Left kidney (tissue), 8 donors: ENCODE data around the gene SECTM1. TPM values are rescaled to one million over a fixed set of nuclear protein-coding genes. Genes with fewer than 3 reads are reported as not detected.
"Not testable (repeated sequence)": the region's sequence is repeated elsewhere in the genome, so short reads cannot be mapped to it uniquely, and the experiment has no call there.

Source experiments
- DNase-seq: peaks from one replicate; pipeline ENCODE4 v3.0.0-alpha.2; 2013
- long read RNA-seq, 8 donors: transcript quantifications; one replicate each; lab custom pipeline, GENCODE V29; 2026
- polyA plus RNA-seq: library from polyadenylated mRNA; unstranded; fragments of 120-200 nt; gene quantifications from one replicate; pipeline ENCODE4 v1.2.1, GENCODE V29; 2013; ENCODE audit not compliant: insufficient read length

SECTM1 gene
- 1.3 TPM for polyA plus RNA-seq
- long read RNA-seq, donor 1: 0 reads
- long read RNA-seq, donor 2: 0 reads
- long read RNA-seq, donor 3, partial matches to known transcripts: 0 of 1 reads
- long read RNA-seq, donor 3, other reads (novel, unspliced or antisense): 0 of 1 reads
- long read RNA-seq, donor 4: 0 reads
- long read RNA-seq, donor 5, partial matches to known transcripts: 0 of 2 reads
- long read RNA-seq, donor 5, other reads (novel, unspliced or antisense): 0 of 2 reads
- long read RNA-seq, donor 6: 0 reads
- long read RNA-seq, donor 7: 0 reads
- long read RNA-seq, donor 8: 0 reads

DNA sequence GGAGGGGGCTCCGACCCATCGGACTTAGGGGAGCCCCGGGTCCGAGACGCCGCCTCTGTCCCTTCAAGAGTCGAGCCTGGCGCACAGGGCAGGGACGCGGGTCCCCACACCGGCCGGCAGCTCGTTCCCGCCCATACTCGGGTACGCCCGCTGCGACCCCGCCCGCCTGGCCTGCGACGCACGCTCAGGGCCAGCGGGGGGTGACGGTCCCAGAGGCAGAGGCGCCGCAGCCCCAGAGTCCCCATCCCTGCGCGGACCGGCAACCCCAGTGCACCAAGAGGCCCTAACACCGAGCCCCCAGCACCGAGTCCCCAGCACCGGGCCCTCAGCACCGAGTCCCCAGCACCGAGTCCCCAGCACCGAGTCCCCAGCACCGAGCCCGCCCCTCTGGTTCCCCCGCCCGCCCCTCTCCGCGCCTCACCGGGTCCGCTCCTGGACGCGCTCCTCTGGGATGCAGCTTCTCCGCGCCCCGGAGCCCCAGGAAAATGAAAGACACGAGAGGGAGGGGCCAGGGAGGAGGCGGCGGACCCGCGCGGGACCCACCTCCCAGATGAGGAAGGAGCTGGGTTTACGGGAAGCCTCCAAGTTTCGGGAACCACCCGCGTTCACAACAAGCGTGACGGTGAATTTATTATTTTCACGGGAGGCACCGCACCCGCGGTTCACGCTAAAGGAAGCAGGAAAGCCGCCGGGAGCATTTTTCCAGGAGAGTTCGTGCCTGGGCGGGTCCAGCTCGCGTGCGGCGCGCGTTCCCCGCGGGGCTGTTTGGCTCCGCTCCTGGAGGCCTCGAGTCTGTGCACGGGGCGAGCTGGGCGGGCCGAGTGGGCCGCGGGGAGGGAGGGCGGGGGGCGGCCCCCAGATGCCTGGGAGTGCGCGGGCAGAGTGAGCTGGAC is at the start of gene SECTM1:
Gene SECTM1 (minus strand): TSS at position 488 of the 893 bp plus-strand sequence. CDS start 6,526 bp downstream, outside the sequence.
- no peak for DNase-seq

DNA sequence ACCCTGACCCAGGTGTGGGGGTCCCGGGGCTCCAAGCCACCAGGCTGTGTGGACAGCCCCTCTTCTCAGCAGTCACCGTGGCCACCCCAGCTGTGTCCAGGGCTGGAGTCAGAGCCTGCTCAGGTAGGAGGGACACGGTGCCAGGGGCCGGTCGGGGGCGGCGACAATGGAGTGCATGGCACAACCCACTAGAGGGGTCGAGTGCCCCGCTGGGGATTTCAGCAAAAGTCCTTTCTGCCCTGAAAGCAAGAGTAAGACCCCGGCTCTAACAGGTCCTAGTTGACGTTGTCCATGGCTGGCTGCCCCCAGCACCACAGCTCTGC is 49.3 kb upstream of the SECTM1 start:
- no peak for DNase-seq

DNA sequence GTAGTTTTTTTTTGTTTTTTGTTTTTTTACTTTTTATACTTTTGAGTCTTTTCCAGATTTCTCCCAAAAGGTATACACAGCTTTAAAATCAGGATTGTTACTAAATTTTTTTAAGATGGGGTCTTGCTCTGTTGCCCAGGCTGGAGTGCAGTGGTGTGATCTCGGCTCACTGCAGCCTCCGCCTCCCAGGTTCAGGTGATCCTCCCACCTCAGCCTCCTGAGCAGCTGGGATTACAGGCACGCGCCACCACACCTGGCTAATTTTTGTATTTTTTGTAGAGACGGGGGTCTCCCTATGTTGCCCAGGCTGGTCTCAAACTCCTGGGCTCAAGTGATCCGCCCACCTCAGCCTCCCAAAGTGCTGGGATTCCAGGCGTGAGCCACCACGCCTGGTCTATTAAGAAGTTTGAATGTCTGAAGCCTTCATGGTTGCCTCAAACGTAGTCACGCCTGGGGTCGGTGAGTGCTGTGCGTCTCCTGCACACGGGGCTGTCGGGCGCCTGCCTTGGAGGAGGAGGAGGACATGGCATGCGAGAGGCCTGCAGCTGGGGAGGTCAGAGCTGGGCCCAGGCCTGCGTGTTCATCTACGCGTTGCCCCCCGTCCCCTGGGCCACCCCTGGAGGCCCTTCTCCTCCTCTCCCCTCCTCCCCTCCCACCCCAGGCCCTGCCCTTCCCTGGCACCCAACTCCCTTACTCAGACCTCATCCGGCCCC is 48.8 kb upstream of the SECTM1 start:
- not testable (repeated sequence) for DNase-seq

DNA sequence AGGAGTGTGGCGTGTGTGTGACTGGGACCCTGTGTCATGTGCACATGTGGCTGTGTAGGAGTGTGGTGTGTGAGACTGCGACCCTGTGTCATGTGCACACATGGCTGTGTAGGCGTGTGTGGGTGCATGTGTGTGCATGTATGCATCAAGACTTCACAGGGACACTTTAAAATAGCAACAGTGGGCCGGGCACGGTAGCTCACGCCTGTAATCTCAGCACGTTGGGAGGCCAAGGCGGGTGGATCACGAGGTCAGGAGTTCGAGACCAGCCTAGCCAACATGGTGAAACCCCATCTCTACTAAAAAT is 48.1 kb upstream of the SECTM1 start:
- DNase-seq: not testable (repeated sequence)

DNA sequence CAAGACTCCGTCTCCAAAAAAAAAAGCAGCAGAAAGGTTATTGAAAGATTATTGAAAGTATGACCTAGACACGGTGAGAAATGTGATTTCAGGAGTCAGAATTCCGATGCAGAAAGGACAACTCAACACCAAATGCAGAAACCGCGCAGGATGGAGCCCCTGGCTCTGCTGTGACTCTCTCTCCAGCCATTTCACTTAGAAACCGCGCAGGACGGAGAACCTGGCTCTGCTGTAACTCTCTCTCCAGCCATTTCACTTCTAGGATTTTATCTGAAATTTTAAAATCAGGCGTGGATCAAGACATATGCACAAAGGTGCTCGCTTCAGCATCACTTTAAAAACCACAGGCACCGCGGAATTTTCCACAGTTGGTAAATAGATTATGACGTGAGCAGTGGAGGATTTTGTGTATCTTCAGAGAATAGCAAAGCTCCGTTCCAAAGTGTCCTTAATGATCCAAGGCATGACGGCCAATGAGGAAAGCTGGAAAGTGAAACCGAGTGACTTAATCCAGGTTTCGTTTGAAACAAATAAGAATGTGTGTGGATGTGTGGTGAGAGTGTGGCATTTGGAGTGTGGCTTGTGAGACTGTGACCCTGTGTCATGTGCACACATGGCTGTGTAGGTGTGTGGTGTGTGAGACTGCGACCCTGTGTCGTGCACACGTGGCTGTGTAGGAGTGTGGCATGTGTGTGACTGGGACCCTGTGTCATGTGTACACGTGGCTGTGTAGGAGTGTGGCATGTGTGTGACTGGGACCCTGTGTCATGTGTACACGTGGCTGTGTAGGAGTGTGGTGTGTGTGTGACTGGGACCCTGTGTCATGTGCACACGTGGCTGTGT is 47.5 kb upstream of the SECTM1 start:
- DNase-seq: no peak

DNA sequence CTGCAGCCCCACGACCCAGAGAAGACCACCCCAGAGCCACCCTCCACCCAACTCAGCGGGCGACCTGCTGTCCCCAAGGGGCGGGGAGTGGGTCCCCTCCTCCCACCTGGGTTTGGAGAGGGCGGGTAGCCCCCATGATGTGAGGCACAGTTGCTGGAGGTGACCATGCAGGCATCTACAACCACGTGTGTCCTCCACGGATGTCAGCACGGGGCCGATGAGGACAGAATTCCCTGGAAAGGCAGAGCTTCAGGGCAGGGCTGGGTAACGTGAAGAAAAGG is 45.1 kb upstream of the SECTM1 start:
- no peak for DNase-seq

DNA sequence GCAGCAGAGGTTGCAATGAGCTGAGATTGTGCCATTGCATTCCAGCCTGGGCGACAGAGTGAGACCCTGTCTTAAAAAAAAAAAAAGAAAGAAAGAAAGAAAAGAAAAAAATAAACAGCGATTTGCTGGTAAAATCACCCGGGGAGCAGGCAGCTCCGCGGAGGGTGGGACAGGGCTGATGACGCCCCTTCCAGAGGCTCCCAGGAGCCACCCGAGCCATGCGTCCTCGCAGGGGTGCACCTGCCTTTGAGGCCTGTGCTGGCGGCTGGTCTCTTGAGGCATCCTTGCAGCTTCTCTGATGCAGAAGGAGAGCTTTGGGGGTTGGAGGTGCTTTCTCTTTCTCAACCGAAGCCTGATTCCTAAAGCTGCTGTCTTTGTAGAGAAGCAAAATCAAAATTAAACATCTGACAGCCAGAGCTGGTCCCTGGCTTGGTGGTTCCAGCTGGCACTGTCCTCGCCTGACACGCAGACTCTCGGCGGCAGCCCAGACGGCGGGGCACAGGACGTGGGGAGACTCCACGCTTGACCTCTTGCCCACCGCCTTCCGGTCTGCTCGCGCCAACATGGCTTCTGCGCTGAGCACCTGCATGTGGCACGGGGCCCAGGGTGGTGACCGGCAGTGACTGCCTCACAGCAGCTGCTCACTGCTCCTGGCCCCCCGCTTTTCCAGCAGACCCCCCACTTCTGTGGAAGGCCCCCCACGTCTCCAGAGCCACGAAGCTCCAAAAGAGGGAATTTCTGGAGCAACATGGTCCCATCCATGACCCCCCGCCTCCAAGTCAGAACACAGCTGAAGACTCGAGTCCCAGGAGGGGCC is 44.6 kb upstream of the SECTM1 start:
- no peak for DNase-seq

DNA sequence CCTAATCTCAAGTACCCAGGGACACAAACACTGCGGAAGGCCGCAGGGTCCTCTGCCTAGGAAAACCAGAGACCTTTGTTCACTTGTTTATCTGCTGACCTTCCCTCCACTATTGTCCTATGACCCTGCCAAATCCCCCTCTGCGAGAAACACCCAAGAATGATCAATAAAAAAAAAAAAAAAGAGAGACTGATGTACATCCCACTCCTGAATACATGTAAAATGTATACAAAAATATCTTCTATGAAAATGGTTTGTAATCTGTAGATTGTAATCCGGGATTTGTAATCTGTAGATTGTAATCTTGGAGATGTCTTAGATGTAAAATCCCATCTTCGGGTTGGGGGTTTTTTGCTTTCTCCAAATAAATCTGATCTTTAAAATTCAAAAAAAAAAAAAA is 43.7 kb upstream of the SECTM1 start:
- not testable (repeated sequence) for DNase-seq

DNA sequence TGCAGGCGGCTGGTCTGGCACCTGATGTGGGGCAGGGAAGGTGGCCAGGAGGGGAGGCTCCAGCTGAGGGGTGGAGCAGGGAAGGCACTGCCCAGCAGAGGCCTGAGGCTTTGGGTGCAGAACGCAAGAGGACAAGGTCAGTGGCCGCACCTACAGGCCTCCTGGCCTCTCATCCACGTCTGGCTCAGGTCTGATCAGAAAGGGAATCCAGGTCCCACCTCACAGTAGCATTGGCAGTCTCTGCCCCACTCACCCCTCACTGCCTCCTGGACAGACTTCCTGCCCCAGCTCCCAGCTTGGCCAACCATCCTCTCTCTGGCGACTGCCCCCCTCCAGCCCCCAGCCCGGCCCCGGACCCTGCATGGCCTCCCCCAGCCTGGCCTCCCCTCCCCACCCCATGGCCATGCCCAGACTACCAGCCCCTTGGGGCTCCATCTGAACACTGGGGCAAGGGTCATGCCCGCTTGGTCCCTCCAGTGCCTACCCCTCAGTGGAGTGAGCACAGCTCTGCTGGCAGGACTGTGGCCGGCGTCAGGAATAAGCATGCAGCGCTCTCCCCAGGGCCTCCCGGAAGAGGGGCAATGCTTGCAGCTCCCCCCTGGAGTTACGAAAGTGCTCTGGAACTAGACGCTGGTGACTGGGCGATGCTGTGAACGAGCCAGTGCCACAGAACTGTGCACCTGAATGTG is 42.6 kb upstream of the SECTM1 start:
- DNase-seq: no peak

DNA sequence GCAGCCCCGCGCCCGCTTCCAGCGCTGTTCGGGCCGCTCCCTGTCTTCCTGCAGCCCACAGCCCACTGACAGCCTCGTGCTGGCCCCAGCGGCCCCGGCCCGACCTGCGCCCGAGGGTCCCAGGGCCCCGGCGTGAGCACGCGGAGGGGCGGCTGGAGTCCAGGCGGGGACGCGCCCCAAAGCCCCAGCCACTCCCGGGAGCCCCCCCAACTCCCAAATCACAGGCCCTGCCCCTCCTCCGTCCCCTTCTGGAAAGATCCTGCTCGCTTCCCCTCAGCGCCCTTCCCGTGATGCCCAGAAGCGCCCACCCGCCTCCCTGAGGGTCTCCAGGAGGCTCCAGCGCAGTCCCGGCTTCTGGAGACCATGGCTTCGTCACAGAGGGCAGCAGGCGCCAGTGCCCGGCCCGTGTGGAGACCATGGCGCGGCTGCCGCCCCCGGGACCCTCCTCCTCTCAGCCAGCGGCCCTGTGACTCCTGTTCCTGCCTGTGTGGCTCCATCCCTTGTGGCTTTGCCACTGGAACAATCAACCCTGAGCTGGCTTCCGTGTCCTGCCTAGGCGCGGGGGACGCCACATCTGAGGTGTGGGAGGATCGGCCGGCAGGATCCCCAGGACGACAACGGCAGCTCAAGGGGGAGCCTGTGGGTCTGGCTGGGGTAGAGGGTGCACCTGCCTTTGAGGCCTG is 41.9 kb upstream of the SECTM1 start:
- DNase-seq: no peak

DNA sequence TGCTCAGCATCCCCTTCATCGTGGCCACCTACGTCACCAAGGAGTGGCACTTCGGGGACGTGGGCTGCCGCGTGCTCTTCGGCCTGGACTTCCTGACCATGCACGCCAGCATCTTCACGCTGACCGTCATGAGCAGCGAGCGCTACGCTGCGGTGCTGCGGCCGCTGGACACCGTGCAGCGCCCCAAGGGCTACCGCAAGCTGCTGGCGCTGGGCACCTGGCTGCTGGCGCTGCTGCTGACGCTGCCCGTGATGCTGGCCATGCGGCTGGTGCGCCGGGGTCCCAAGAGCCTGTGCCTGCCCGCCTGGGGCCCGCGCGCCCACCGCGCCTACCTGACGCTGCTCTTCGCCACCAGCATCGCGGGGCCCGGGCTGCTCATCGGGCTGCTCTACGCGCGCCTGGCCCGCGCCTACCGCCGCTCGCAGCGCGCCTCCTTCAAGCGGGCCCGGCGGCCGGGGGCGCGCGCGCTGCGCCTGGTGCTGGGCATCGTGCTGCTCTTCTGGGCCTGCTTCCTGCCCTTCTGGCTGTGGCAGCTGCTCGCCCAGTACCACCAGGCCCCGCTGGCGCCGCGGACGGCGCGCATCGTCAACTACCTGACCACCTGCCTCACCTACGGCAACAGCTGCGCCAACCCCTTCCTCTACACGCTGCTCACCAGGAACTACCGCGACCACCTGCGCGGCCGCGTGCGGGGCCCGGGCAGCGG is 41.2 kb upstream of the SECTM1 start:
- no peak for DNase-seq

DNA sequence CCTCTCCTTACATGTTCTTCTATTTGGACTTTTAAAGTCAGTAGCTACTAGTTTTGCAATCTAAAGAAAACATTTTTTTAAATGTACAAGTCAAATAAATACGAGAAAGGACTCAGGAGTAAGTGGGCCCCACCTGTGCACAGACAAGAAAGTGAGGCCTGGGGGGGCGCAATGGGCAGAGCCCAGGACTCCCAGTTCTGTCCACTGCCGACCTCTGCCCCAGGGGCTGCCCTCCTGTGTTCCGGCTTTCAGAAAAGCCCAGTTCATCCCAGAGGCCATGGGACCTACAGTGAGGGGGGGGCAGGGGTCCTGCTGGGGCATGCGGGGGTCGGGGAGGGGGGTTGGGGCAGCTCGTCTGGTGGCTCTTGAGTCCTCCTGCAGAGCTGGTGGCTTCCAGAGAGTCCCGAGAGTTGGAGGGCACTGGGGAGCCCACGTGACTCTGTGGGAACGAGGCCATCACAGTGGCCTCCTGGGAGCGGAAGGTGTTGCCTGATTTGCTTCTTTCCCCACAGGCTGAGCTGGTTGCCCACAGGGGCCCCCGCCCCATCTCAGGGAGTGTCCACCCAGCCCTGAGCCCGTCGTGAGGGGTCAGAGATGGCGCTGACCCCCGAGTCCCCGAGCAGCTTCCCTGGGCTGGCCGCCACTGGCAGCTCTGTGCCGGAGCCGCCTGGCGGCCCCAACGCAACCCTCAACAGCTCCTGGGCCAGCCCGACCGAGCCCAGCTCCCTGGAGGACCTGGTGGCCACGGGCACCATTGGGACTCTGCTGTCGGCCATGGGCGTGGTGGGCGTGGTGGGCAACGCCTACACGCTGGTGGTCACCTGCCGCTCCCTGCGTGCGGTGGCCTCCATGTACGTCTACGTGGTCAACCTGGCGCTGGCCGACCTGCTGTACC is 40.4 kb upstream of the SECTM1 start:
- DNase-seq: no peak

DNA sequence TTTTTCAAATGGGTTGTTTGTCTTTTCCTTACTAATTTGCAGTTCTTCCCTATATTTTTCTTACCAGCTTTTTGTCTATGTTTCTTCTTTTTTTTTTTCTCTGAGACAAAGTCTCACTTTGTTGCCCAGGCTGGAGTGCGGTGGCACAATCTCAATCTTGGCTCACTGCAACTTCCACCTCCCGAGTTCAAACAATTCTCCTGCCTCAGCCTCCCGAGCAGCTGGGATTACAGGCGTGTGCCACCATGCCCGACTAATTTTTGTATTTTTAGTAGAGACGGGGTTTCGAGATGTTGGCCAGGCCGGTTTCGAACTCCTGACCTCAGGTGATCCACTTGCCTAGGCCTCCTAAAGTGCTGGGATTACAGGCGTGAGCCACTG is 39.5 kb upstream of the SECTM1 start:
- not testable (repeated sequence) for DNase-seq

DNA sequence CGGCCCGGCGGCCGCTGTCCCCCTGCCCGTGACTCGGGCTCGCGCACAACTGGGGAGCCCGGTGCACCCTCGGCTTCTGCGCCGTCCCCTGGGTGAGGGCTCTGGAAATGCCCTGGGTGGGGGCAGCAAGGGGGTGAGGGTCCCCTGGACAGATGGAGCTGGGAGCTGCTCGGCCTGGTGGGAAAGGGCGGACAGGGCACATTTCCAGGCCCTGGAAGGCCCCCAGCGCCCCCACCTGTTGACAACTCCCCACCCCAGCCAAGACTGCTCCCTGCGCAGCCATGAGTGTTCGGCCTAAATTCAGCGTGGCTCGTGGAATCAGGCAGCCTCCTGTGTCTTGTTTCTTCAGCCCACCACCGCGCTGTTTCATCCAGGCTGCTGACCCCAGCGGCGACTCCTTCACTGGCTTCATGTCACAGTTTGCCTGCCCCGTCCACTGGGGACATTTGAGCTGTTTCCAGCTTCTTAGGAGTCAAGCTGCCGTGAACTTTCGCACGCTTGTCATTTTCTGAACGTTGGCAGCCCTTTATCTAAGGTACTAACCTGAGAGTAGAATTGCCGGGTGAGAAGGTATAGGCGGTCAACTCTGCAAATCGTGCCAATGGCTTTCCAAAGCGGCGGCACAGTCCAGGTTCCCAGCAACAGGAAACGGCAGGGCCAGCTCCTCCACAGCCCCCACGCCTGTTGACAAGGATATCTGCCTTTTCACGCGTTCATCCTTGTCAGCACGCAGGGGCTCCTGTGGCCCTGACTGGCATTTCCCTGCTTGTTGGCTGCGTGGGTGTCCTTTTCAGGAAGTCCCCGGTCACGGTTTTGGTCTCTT is 38.9 kb upstream of the SECTM1 start:
- DNase-seq: no peak

DNA sequence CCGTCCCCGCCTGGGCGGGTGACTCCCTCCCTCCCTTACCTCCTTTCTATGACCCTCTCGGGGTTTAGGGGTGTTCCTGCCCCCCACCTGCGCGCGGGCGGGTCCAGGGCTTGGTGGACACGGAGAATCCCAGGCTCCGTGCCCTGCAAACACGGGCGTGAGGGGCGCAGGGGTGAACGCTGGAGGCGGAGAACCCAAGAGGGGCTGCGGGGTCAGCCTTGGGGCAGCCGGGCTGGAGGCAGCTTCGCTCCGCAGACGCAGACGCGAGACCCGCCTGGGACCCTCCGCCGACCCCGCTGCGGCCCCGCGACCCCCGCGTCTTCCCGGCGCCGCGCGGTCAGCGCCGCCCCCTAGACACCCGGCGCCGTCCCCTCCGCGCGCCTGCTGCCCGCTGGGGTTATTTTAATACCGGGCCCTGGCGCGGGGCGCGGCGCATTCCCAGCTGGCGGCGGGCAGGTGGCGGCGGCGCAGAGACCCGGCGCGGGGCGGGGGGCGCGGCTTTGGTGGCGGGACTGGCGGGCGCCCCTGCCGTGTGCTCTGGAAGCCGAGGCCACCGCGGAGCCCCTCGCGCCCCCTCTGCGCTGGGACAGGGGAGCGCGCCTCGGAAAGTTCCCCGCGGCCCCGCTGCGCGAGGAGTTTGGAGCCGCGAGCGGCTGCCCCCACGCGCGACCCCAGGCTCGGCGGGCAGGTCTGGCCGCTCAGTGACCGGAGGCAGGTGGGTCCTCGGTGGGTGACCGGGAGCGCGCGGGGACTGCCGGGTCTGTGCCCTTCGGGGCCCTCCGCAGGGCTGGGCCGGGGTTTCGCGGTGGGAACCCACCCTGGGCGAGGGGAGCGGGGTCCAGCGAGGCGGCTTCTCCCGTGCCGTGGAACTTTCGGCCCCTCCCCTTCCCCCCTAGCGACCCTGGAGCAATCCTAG is 38.0 kb upstream of the SECTM1 start, which contains the start of gene UTS2R:
Gene UTS2R (plus strand): TSS at position 433 of the 916 bp plus-strand sequence. CDS start 2,560 bp downstream, outside the sequence.
- no peak for DNase-seq
